ENCODE data around the gene EGF.

EGF gene

GRCh38 chr4:109912706-109913595, at the start of gene EGF:
Gene EGF, plus strand, starts transcription at chr4:109912883. Its CDS starts 453 bp downstream, at chr4:109913336.
- Mint-ChIP-seq H3K4me3 (no peak within 1 kb of the TSS), H3K27ac (no peak within 1 kb of the TSS), H3K9me3 (no peaks in the 10 kb centered on the region), H3K4me1 (peaks cover 14% of the 10 kb centered on the region), H3K27me3 (ENCODE audit: low read depth, poor library complexity) (peaks cover 5% of the 10 kb centered on the region), H3K36me3 (ENCODE audit: low read depth) (no peaks in the 10 kb centered on the region)
- no peak for TF ChIP-seq CTCF (IDR thresholded peaks at IDR 0.05)
- no peak for DNase-seq

- H3K27ac Mint-ChIP-seq, result no peak overlapping the region
- TF ChIP-seq CTCF (IDR thresholded peaks at IDR 0.05), result no peak
Measured at GRCh38 chr4:109864134-109864533, 48.5 kb upstream of the EGF start.

GRCh38 chr4:109870061-109870460, 42.6 kb upstream of the EGF start:
- TF ChIP-seq CTCF (IDR thresholded peaks at IDR 0.05), result no peak
- no peak overlapping the region for H3K27ac Mint-ChIP-seq
- no peaks in the 10 kb centered on the region for H3K36me3 Mint-ChIP-seq (ENCODE audit: low read depth)
- no peaks in the 10 kb centered on the region for H3K4me1 Mint-ChIP-seq
- no peak overlapping the region for H3K4me3 Mint-ChIP-seq
- no peaks in the 10 kb centered on the region for H3K9me3 Mint-ChIP-seq
- H3K27me3 Mint-ChIP-seq (ENCODE audit: low read depth, poor library complexity), result no peaks in the 10 kb centered on the region
- no peak for DNase-seq

More at GRCh38 chr4:109864134-109864533, 48.5 kb upstream of the EGF start:
- DNase-seq, result no peak
- H3K36me3 Mint-ChIP-seq (ENCODE audit: low read depth), result no peaks in the 10 kb centered on the region
- no peak overlapping the region for H3K4me3 Mint-ChIP-seq
- H3K9me3 Mint-ChIP-seq, result peaks cover 14% of the 10 kb centered on the region
- no peaks in the 10 kb centered on the region for H3K4me1 Mint-ChIP-seq
- H3K27me3 Mint-ChIP-seq (ENCODE audit: low read depth, poor library complexity), result no peaks in the 10 kb centered on the region

- Mint-ChIP-seq H3K27ac (no peak overlapping the region), H3K9me3 (no peaks in the 10 kb centered on the region), H3K27me3 (ENCODE audit: low read depth, poor library complexity) (no peaks in the 10 kb centered on the region), H3K36me3 (ENCODE audit: low read depth) (no peaks in the 10 kb centered on the region), H3K4me1 (no peaks in the 10 kb centered on the region), H3K4me3 (no peak overlapping the region)
- no peak for DNase-seq
- TF ChIP-seq CTCF (IDR thresholded peaks at IDR 0.05), result no peak
Measured at GRCh38 chr4:109872065-109872464, 40.6 kb upstream of the EGF start.

- H3K4me1 Mint-ChIP-seq, result no peaks in the 10 kb centered on the region
- no peaks in the 10 kb centered on the region for H3K9me3 Mint-ChIP-seq
- H3K4me3 Mint-ChIP-seq, result no peak overlapping the region
- no peak for TF ChIP-seq CTCF (IDR thresholded peaks at IDR 0.05)
- H3K27me3 Mint-ChIP-seq (ENCODE audit: low read depth, poor library complexity), result no peaks in the 10 kb centered on the region
- no peak for DNase-seq
- no peaks in the 10 kb centered on the region for H3K36me3 Mint-ChIP-seq (ENCODE audit: low read depth)
- H3K27ac Mint-ChIP-seq, result no peak overlapping the region
Measured at GRCh38 chr4:109872950-109873656, 39.6 kb upstream of the EGF start.
